Neural cell (in vitro differentiated cells): Measurements from ENCODE around the gene TRPV2.

Experiments
- CTCF ChIP-seq: fragments of 450-650 bp; IDR thresholded peaks from 2 replicates; pipeline ENCODE4 v1.5.1; 2014; ENCODE audit warnings: antibody characterized with exemption, mild to moderate bottlenecking, moderate library complexity; ENCODE audit not compliant: poor library complexity, severe bottlenecking
- POLR2AphosphoS5 ChIP-seq: IDR thresholded peaks from 2 replicates; pipeline ENCODE4 v1.6.1; 2012

GRCh38 chr17:16466407-16466806, 51.0 kb downstream of the TRPV2 start:
- TF ChIP-seq POLR2AphosphoS5 (no peak), CTCF (no peak)
